DOHH2 (cell line): ENCODE results near the gene DENND1A.
"Not testable (repeated sequence)": the region's sequence is repeated elsewhere in the genome, so short reads cannot be mapped to it uniquely, and the experiment has no call there.

Experiments
- H3F3A ChIP-seq: fragments of 200-600 bp; sonication (generic), shearing (Covaris generic); 2 replicates; pipeline ENCODE4 v1.6.0; 2016; ENCODE audit warnings: antibody characterized with exemption, mild to moderate bottlenecking; ENCODE audit not compliant: control insufficient read depth, insufficient read depth
- H3K27ac ChIP-seq: fragments of 200-600 bp; sonication (generic); 2 replicates; pipeline ENCODE4 v1.5.1; 2014; ENCODE audit warnings: low read depth, mild to moderate bottlenecking, low read length, moderate library complexity
- H3K27me3 ChIP-seq: fragments of 200-600 bp; sonication (generic); 2 replicates; pipeline ENCODE4 v1.6.1; 2014; ENCODE audit warnings: mild to moderate bottlenecking, low read length, mixed read lengths; ENCODE audit not compliant: control insufficient read depth
- H3K36me3 ChIP-seq: fragments of 200-600 bp; sonication (generic); 2 replicates; pipeline ENCODE4 v1.6.1; 2014; ENCODE audit warnings: mild to moderate bottlenecking, low read length, moderate library complexity, mixed read lengths; ENCODE audit not compliant: control insufficient read depth
- H3K4me1 ChIP-seq: fragments of 200-600 bp; sonication (generic); 2 replicates; pipeline ENCODE4 v1.6.1; 2014; ENCODE audit warnings: mild to moderate bottlenecking, low read length, mixed read lengths; ENCODE audit not compliant: control insufficient read depth
- H3K4me2 ChIP-seq: fragments of 200-600 bp; sonication (generic); 2 replicates; pipeline ENCODE4 v1.6.0; 2014; ENCODE audit warnings: mild to moderate bottlenecking, low read length, moderate library complexity
- H3K4me3 ChIP-seq: fragments of 200-600 bp; sonication (generic); 2 replicates; pipeline ENCODE4 v1.5.1; 2014; ENCODE audit warnings: mild to moderate bottlenecking, low read length, mixed read lengths
- H3K79me2 ChIP-seq: fragments of 200-600 bp; sonication (generic); 2 replicates; pipeline ENCODE4 v1.6.1; 2014; ENCODE audit warnings: mild to moderate bottlenecking, low read length, mixed read lengths; ENCODE audit not compliant: control insufficient read depth
- H3K9me2 ChIP-seq: fragments of 200-600 bp; sonication (generic); replicated peaks from 2 replicates; pipeline ENCODE4 v1.6.1; 2014; ENCODE audit warnings: mild to moderate bottlenecking, low read length, mixed read lengths; ENCODE audit not compliant: control insufficient read depth
- H3K9me3 ChIP-seq: fragments of 200-600 bp; sonication (generic); 2 replicates; pipeline ENCODE4 v1.6.1; 2014; ENCODE audit warnings: antibody characterized with exemption, low read length, mixed read lengths; ENCODE audit not compliant: control insufficient read depth, insufficient read depth
- H4K20me1 ChIP-seq: fragments of 200-600 bp; sonication (generic); 2 replicates; pipeline ENCODE4 v1.6.0; 2014; ENCODE audit warnings: low read depth, mild to moderate bottlenecking, antibody characterized with exemption, low read length, moderate library complexity; ENCODE audit not compliant: control insufficient read depth, insufficient read depth
- CTCF ChIP-seq: fragments of 200-600 bp; sonication (generic); IDR thresholded peaks from one replicate; pipeline ENCODE4 v1.5.1; 2014; ENCODE audit warnings: antibody characterized with exemption, mild to moderate bottlenecking, low read depth, low read length; ENCODE audit not compliant: poor library complexity, severe bottlenecking
- EZH2phosphoT487 ChIP-seq: fragments of 200-600 bp; sonication (generic); IDR thresholded peaks from 2 replicates; pipeline ENCODE4 v1.6.1; 2017; ENCODE audit warnings: borderline replicate concordance, mild to moderate bottlenecking, antibody characterized with exemption, low read length, moderate library complexity, mixed read lengths

The DENND1A gene

GRCh38 chr9:123929870-123930831, at the start of gene DENND1A:
TSS of gene DENND1A (minus strand) at chr9:123930126. CDS start at chr9:123929905, 221 bp downstream.
- H3K79me2 ChIP-seq, result peaks cover 44% of the 10 kb centered on the region

GRCh38 chr9:123978981-123979380, 49.1 kb upstream of the DENND1A start:
- H3K4me3 ChIP-seq, result no peak overlapping the region
- no peaks in the 10 kb centered on the region for H3K9me2 ChIP-seq
- TF ChIP-seq EZH2phosphoT487 (no peak), CTCF (no peak)
- H3K9me3 ChIP-seq, result peaks cover 11% of the 10 kb centered on the region
- no peaks in the 10 kb centered on the region for H3K36me3 ChIP-seq
- peaks cover 23% of the 10 kb centered on the region for H3K27me3 ChIP-seq
- no peaks in the 10 kb centered on the region for H3F3A ChIP-seq
- no peaks in the 10 kb centered on the region for H3K79me2 ChIP-seq
- no peaks in the 10 kb centered on the region for H3K4me1 ChIP-seq
- no peak overlapping the region for H3K27ac ChIP-seq
- no peaks in the 10 kb centered on the region for H4K20me1 ChIP-seq
- no peak overlapping the region for H3K4me2 ChIP-seq

More at GRCh38 chr9:123929870-123930831, at the start of gene DENND1A:
- Histone ChIP-seq H3K4me2 (peak within 1 kb of the TSS; percentile 75), H3K4me3 (peak within 1 kb of the TSS; percentile 77), H3K27me3 (peaks cover 6% of the 10 kb centered on the region; the same call in 1 of the 2 replicates), H4K20me1 (no peaks in the 10 kb centered on the region), H3K36me3 (no peaks in the 10 kb centered on the region), H3K9me2 (no peaks in the 10 kb centered on the region), H3K9me3 (no peaks in the 10 kb centered on the region), H3K4me1 (peaks cover 45% of the 10 kb centered on the region), H3F3A (no peaks in the 10 kb centered on the region; the same call in 1 of the 2 replicates), H3K27ac (peak within 1 kb of the TSS; percentile 7; the same call in 1 of the 2 replicates)
- TF ChIP-seq CTCF, result no peak
- no peak for TF ChIP-seq EZH2phosphoT487

- Histone ChIP-seq H3K27me3 (peaks cover 16% of the 10 kb centered on the region), H3K9me3 (peaks cover 31% of the 10 kb centered on the region)
- H3K4me1 ChIP-seq, H3K4me2 ChIP-seq, H3K9me2 ChIP-seq, H4K20me1 ChIP-seq, H3K4me3 ChIP-seq, H3K36me3 ChIP-seq, H3K79me2 ChIP-seq, H3F3A ChIP-seq, H3K27ac ChIP-seq: not testable (repeated sequence)
Observed at GRCh38 chr9:123976579-123976978, 46.7 kb upstream of the DENND1A start.

- no peaks in the 10 kb centered on the region for H3K4me1 ChIP-seq
- H3K27ac ChIP-seq, result no peak overlapping the region
- H3K9me2 ChIP-seq, result no peaks in the 10 kb centered on the region
- H3K9me3 ChIP-seq, result peaks cover 37% of the 10 kb centered on the region
- no peak for TF ChIP-seq CTCF
- H4K20me1 ChIP-seq, result no peaks in the 10 kb centered on the region
- H3K4me2 ChIP-seq, result no peak overlapping the region
- peaks cover 11% of the 10 kb centered on the region; the same call in 1 of the 2 replicates for H3K27me3 ChIP-seq
- H3K4me3 ChIP-seq, result no peak overlapping the region
- 0 out of 2 replicates have a peak, but pooled peaks cover 7% of the 10 kb centered on the region for H3F3A ChIP-seq
- no peaks in the 10 kb centered on the region for H3K79me2 ChIP-seq
- no peaks in the 10 kb centered on the region for H3K36me3 ChIP-seq
Observed at GRCh38 chr9:123975871-123976270, 45.9 kb upstream of the DENND1A start.
